ENCODE data around the gene MAFG.

GRCh38 chr17:81956607-81957589 is 29.4 kb upstream of the MAFG start:
- TF ChIP-seq POLR2A (IDR thresholded peaks at IDR 0.05), result no peak
- TF ChIP-seq CTCF (IDR thresholded peaks at IDR 0.05), result no peak
